ENCODE results near the gene FRMD6. TPM values are rescaled to one million over a fixed set of nuclear protein-coding genes. Genes with fewer than 3 reads are reported as not detected.

Gene FRMD6
- total RNA-seq (2014; rRNA removed; shearing (Covaris generic)) = 15.5 and 18.7 TPM in 2 replicates

GRCh38 chr14:51651388-51652167 is at the start of gene FRMD6:
Gene FRMD6 (plus strand): TSS chr14:51651910. CDS start chr14:51689837, 37,927 bp downstream.
- Histone ChIP-seq H3K4me3 (peak within 1 kb of the TSS; percentile 99), H3K36me3 (no peaks in the 10 kb centered on the region), H3K4me1 (no peaks in the 10 kb centered on the region), H3K9me3 (replicated peaks) (no peaks in the 10 kb centered on the region), H3K27me3 (no peaks in the 10 kb centered on the region), H3K27ac (peak within 1 kb of the TSS; percentile 99)
- DNase-seq = peak; percentile 90

DNA sequence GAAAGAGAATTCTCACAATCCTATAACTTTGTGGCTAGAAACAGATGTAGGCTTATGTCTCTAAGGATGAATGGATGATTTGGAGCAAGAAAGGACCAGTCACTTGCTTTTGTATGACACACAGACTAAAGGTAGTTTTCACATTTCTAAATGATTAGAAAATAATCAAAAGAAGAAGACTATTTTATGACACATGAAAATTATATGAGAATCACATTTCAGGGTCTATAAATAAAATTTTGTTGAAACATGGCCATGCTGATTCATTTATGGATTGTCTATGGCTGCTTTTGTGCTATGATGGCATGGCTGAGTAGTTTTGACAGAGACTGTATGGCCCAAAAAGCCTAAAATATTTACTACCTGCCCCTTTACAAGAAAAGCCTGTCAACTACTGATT is 49.4 kb upstream of the FRMD6 start:
- no peak for DNase-seq
- Histone ChIP-seq H3K27ac (no peak overlapping the region), H3K4me1 (peaks cover 4% of the 10 kb centered on the region; the same call in 1 of the 2 replicates), H3K27me3 (no peaks in the 10 kb centered on the region), H3K9me3 (replicated peaks) (no peaks in the 10 kb centered on the region), H3K4me3 (no peak overlapping the region), H3K36me3 (no peaks in the 10 kb centered on the region)

GRCh38 chr14:51603495-51603894 is 48.2 kb upstream of the FRMD6 start:
- no peaks in the 10 kb centered on the region for H3K27me3 ChIP-seq
- H3K27ac ChIP-seq = no peak overlapping the region
- no peak for DNase-seq
- no peaks in the 10 kb centered on the region for H3K9me3 ChIP-seq (replicated peaks)
- H3K4me3 ChIP-seq = no peak overlapping the region
- no peaks in the 10 kb centered on the region for H3K36me3 ChIP-seq
- peaks cover 5% of the 10 kb centered on the region for H3K4me1 ChIP-seq

DNA sequence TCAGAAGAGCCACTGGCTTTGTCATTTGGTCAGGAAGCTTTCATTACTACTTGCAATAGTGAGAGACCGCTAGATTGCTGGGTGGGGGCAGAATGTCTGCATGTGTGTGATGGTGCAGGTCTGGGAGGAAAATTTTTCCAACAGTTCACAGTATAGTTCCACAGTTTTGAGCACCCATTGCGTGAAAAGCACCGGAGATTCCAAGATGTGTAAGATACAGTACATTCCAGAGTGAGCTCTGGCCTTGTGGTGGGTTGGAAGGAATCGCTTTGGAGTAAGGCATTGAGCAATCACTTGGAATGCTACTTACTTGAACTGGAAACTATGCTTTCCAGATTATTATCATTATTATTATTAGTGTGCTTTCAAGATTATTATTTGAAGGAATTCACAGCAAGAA is 47.6 kb upstream of the FRMD6 start:
- Histone ChIP-seq H3K4me1 (peaks cover 9% of the 10 kb centered on the region), H3K4me3 (no peak overlapping the region), H3K9me3 (replicated peaks) (no peaks in the 10 kb centered on the region), H3K36me3 (no peaks in the 10 kb centered on the region), H3K27ac (no peak overlapping the region), H3K27me3 (no peaks in the 10 kb centered on the region)
- no peak for DNase-seq

- Histone ChIP-seq H3K27ac (no peak overlapping the region), H3K4me3 (no peak overlapping the region), H3K36me3 (no peaks in the 10 kb centered on the region), H3K9me3 (replicated peaks) (no peaks in the 10 kb centered on the region), H3K27me3 (no peaks in the 10 kb centered on the region), H3K4me1 (peaks cover 22% of the 10 kb centered on the region)
- DNase-seq = no peak
Observed at GRCh38 chr14:51605575-51605974, 46.1 kb upstream of the FRMD6 start.

DNA sequence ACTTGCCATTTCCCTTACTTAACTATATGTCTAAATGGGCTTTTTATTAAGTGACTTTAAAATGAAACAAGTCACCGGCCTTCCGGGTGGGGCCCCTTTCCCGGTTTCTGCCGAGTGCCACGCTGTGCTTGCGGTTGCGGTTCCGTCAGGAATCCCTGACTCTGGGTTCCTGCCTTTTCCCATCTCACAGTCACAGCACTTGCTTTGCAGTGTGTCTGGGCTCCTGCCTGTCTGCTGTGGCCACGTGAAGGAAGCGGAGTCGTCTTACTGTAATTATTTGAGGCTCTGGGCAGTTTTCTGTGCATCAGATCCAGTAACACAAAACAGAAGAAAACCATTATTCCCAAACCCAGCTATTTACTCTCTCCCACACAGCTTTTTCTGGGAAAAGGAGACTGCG is 44.0 kb upstream of the FRMD6 start:
- Histone ChIP-seq H3K27me3 (no peaks in the 10 kb centered on the region), H3K9me3 (replicated peaks) (no peaks in the 10 kb centered on the region), H3K4me1 (peaks cover 25% of the 10 kb centered on the region), H3K27ac (no peak overlapping the region), H3K36me3 (no peaks in the 10 kb centered on the region), H3K4me3 (no peak overlapping the region)
- peak in 1 of 2 experiments; percentile 25 for DNase-seq

GRCh38 chr14:51609251-51609954 is 42.3 kb upstream of the FRMD6 start:
- Histone ChIP-seq H3K36me3 (no peaks in the 10 kb centered on the region), H3K4me1 (peaks cover 25% of the 10 kb centered on the region), H3K9me3 (replicated peaks) (no peaks in the 10 kb centered on the region), H3K27me3 (no peaks in the 10 kb centered on the region), H3K4me3 (no peak overlapping the region), H3K27ac (peak overlapping the region; percentile 65)
- DNase-seq = peak; percentile 55 to 74

GRCh38 chr14:51609955-51610283 is 41.8 kb upstream of the FRMD6 start:
- H3K9me3 ChIP-seq (replicated peaks) = no peaks in the 10 kb centered on the region
- H3K27me3 ChIP-seq = no peaks in the 10 kb centered on the region
- peak; percentile 67 to 79 for DNase-seq
- peak overlapping the region; percentile 65 for H3K27ac ChIP-seq
- H3K36me3 ChIP-seq = no peaks in the 10 kb centered on the region
- peaks cover 29% of the 10 kb centered on the region for H3K4me1 ChIP-seq
- H3K4me3 ChIP-seq = no peak overlapping the region

- Histone ChIP-seq H3K4me1 (peaks cover 38% of the 10 kb centered on the region), H3K27ac (no peak overlapping the region), H3K36me3 (no peaks in the 10 kb centered on the region), H3K9me3 (replicated peaks) (no peaks in the 10 kb centered on the region), H3K27me3 (no peaks in the 10 kb centered on the region), H3K4me3 (no peak overlapping the region)
- no peak for DNase-seq
Observed at GRCh38 chr14:51610771-51611170, 40.9 kb upstream of the FRMD6 start.

DNA sequence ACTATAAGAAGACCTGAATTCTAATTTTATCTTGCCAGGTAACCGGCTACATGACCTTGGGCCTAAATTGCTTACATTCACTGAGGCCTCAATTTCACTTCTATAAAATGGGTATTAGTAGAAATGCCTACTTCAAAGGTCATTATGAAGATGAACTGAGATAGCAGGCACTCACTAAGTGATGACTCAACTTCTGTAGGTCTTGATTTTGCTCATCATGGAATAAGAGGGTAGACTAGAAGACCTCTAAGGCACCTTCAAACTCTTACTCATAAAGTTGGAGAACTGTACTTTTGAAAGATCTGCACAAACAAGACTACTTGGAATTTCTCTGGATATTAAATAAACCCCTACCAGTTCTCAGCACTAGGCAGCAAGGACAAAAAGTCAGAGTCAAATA is 39.3 kb upstream of the FRMD6 start:
- H3K27me3 ChIP-seq = no peaks in the 10 kb centered on the region
- H3K36me3 ChIP-seq = no peaks in the 10 kb centered on the region
- H3K4me1 ChIP-seq = peaks cover 55% of the 10 kb centered on the region
- no peaks in the 10 kb centered on the region for H3K9me3 ChIP-seq (replicated peaks)
- DNase-seq = no peak
- no peak overlapping the region for H3K27ac ChIP-seq
- H3K4me3 ChIP-seq = no peak overlapping the region

- no peak overlapping the region for H3K4me3 ChIP-seq
- H3K9me3 ChIP-seq (replicated peaks) = no peaks in the 10 kb centered on the region
- no peak overlapping the region for H3K27ac ChIP-seq
- DNase-seq = no peak
- no peaks in the 10 kb centered on the region for H3K36me3 ChIP-seq
- no peaks in the 10 kb centered on the region for H3K27me3 ChIP-seq
- H3K4me1 ChIP-seq = peaks cover 57% of the 10 kb centered on the region
Observed at GRCh38 chr14:51613416-51613815, 38.3 kb upstream of the FRMD6 start.

- Histone ChIP-seq H3K4me1 (peaks cover 52% of the 10 kb centered on the region), H3K9me3 (replicated peaks) (no peaks in the 10 kb centered on the region), H3K27ac (no peak overlapping the region), H3K36me3 (no peaks in the 10 kb centered on the region), H3K4me3 (no peak overlapping the region), H3K27me3 (no peaks in the 10 kb centered on the region)
- DNase-seq = peak in 1 of 2 experiments; percentile 8
Observed at GRCh38 chr14:51614707-51615106, 37.0 kb upstream of the FRMD6 start.

- Histone ChIP-seq H3K27me3 (no peaks in the 10 kb centered on the region), H3K36me3 (no peaks in the 10 kb centered on the region), H3K4me3 (no peak overlapping the region), H3K4me1 (peaks cover 49% of the 10 kb centered on the region), H3K9me3 (replicated peaks) (no peaks in the 10 kb centered on the region), H3K27ac (peak overlapping the region; percentile 38)
- DNase-seq = peak; percentile 43 to 76
Observed at GRCh38 chr14:51616256-51616655, 35.5 kb upstream of the FRMD6 start.

DNA sequence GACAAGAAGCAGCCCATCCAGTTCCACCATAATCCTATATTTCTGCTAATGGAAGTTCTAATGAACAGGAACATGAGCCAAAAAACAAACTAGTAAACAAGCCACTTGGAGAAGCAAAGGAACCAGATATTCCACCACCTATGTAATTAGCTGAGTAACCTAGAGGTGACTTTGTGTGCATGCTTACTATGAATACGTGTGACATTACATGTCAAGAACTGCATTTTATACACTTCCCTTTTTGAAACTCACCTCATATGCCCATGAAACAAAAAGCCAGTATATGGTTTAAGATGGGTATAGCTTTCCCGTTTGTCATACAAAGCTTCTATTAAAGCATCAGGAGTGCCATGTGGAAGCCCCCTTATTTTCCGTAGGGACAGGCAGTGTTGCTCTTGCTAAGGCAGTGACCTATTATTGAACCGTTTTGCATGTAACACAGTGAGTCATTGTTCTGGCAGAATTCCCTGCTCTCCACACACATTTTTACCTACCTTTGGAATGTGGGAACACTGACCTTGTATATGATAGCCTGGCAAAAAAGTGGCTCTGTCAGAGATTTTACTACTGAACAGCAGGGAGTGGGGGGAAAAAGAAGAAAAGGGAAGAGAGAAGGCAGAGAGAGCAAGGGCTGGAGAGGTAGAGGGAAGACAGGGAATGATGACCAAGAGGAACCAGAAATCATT is 34.8 kb upstream of the FRMD6 start:
- peak; percentile 75 to 81 for DNase-seq
- no peaks in the 10 kb centered on the region for H3K9me3 ChIP-seq (replicated peaks)
- H3K4me1 ChIP-seq = peaks cover 49% of the 10 kb centered on the region
- no peak overlapping the region for H3K4me3 ChIP-seq
- no peaks in the 10 kb centered on the region for H3K36me3 ChIP-seq
- H3K27ac ChIP-seq = peak overlapping the region; percentile 38
- H3K27me3 ChIP-seq = no peaks in the 10 kb centered on the region

DNA sequence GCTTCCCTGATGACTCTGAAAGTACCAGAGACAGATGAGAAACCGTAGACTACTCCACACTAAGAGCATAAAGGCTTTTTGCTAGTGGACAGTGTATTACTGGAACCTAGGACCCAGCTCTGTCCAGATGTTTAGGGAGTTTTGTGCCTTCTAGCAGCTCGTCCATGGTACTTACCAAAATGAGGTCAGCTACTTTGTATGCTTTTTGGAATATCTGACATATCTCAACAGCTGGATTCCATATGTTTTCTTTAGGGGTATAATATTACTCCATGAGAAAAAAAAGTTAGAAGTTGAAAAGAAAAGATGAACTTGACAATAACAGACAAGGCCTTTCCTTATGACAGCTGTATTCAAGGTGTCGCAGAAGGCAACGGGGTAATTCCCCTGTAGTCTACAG is 32.1 kb upstream of the FRMD6 start:
- peaks cover 48% of the 10 kb centered on the region for H3K4me1 ChIP-seq
- H3K9me3 ChIP-seq (replicated peaks) = no peaks in the 10 kb centered on the region
- peak overlapping the region; percentile 42 for H3K27ac ChIP-seq
- no peaks in the 10 kb centered on the region for H3K36me3 ChIP-seq
- no peaks in the 10 kb centered on the region for H3K27me3 ChIP-seq
- no peak overlapping the region for H3K4me3 ChIP-seq
- DNase-seq = peak in 1 of 2 experiments; percentile 65

Measured in SJCRH30 (cell line).